ENCODE data around the gene ZNF175.

Gene ZNF175

DNA sequence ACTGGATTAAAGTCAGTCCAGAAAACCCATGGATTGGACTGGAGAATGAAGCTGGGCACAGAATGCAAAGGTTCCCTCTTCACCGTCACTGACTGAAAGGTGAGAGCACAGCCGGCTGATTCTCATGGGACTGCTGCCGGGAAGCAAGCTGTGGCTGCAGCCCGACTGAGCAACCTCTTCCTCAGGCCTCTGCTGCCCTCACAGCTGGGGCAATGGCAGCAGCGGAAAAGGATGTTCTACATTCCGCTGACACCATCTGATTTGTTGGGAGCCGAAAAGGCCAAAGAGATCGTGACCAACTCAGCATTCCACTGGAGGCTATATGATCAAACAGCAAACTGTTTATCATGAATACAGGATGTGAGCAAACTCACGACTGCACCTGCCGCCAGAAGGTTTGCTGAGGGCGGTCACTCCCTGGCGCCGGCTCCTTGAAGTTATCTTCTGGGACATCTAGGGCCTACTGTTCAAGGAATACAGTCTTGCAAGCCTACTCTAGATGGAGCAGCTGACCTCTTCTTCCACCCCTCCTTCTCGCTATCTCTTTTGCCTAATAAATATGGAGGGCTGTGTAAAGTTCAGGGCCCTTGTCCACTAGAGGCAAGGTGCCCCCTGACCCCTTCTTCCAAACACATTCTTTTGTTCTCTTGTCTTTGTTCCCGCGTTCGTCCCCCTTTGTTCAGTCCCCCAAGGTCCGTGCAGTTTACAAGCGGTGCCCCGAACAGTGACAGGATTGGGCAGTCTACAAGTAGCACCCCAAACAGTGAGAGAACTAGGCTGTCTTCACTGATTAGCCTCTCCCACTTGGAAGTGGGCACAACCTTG lies 20.0 kb upstream of the ZNF175 start:
- DNase-seq: no peak

DNA sequence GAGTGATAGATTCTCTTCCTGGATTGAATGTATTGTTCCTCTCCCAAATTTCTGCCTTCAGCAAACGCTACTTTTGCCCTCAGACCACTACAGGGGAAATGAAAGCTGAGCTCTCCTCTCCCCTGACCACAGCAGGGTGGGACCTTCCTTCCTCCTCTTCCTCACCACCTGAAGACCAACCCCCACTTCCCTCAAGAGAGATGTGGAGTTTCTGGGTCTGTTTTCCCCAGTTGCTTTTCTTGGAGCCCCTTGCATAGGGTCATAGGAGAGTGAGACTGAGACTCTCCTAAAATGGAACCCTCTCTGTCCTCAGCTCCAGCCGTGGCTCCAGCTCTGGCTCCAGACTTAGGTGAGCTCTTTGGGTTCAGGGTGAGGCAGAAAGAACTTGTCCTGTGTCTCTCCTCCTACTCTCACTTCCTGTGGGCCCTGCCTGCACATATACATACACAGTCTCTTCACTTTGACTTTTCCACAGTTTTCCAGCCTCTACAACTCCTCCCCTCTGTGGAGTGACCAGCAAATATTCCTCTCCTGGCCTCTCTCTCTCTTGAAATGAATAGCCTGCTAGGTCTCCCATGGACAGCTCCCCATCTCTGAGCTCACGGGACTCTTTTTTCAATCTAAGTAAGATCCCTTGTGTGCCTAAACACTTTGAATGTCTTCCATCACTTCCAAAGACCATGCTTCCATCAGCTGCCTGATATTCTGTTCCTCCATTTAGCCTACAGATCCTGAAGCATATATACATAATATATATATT lies 19.2 kb upstream of the ZNF175 start:
- no peak for DNase-seq

DNA sequence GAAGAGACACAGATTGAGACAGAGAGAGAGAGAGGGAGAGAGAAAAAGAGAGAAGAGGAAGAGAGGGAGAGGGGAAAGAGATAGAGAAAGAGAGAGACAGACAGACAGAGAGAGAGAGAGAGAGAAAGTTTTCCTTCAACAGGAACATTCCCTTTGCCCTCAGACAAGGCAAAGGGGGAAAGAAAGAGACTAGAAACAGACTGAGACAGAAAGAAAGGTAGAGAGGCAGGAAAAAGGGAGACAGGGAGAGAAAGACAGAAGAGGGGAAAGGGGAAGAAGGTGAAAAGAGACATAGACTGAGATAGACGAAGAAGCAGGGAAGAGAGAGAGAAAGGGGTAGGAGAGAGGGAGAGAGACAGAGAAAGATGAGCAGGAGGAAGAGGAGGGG lies 18.5 kb upstream of the ZNF175 start:
- no peak for DNase-seq

DNA sequence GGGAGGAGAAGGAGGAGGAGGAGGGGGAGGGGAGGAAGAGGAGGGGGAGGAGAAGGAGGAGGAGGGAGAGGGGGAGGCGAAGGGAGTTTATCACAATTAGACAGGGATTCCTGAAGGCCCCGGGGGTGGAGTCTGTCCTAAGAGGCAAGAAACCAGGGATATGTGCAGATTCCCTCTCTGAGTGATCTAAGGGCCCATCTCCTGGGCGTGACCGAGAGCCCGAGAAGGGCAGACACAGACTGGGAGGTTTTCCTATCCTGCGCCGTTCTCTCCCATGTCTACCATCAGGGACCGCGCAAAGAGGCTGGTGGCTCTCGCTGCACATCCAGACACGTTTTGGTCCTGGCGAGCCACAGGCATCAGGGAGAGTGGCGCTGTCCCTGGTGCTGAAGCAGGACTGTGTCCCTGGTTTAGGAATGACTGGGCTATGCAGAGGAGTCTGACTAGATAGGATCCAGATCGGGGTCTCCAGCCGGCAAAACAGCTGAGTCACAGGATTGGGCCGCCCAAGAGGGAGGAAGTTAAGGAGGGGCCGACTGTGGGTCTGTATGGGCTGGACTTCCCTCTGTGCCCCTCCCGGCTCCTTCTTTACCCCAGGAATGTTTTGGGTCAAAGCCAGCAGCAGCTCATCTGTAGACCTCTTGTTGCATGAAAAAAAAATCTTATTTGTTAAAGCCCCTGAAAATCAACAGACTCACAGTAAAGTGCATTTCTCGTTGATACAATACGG lies 17.9 kb upstream of the ZNF175 start:
- peak; percentile 78 to 92 (median 88) for DNase-seq

DNA sequence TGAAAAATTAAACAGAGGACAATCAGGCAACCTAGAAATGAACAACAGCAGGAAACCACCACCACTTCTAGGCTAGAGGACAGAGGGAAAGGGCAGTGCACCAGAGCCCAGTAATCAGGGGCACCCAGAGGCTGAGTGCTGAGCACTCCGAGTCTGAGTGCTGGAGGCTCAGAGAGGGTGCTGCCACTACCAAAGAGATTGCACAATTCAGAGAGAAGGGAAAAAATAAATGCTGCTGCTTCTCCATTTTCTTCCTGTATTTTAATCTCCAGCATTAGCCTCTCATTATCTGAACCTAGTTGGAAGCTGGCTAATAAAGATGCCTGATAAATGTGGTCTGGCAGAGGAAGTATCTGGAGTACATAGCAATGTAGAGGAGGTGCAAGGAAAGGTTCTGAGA lies 11.8 kb upstream of the ZNF175 start:
- peak in 2 of 4 experiments; percentile 17 to 24 for DNase-seq

DNA sequence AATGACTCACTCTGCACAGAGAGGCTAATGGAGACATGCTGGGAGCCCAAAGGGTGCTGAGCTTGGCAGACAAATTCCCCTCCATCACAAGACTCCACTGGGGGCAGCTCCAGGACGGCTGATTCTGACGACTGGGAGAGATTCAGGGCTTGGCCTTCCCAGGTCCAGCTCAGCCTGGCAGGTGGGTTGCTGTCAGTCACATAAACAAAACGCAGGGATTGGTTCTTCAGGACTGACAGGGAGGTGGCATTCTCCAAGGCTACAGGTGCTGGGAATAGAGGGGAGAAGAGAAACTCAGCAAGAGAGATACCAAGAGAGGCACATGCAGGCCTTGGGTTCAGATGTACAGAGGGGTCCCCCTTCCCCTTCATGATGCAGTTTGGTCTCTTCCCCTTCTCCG lies 10.7 kb upstream of the ZNF175 start:
- DNase-seq: no peak

DNA sequence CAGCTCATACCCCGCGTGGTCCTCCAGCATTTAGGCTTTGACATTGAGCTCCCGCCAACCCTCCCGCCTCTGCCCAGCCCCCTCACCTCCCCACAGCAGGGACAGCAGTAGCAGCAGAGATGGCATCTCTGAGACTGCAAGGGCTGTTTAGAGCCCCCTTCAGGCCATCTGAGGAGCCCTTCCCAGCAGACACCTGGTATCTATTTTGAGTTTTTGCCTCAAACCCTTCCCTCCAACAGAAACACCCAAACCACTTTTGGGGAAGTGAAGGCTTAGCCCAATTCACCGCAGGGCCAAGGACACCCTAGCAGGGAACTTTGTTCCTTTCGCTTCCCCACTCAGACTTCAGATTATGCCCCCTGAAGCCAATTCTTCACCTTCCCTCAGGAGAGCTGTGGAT lies 6.3 kb upstream of the ZNF175 start:
- peak in 2 of 4 experiments; percentile 45 to 53 for DNase-seq

DNA sequence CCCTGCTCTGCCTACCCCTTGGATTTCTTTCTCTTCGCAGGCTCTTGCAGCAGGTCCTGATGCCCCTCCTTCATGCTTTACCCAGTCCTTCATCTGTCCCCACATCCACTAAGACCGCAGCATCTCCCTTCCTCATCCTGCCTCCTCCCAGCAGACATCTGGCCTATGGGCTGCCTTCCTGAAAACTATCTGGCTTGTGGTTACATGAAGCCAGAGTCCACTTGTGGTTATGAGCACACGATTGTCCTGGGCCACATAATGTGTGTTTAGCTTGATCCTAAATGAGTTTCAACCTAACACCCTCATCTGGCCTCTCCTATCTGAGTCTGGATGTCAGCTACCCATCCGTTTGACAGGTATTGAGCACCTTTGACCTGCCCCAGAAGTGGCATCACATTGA lies 5.5 kb upstream of the ZNF175 start:
- DNase-seq: peak in 2 of 4 experiments; percentile 22 to 25

DNA sequence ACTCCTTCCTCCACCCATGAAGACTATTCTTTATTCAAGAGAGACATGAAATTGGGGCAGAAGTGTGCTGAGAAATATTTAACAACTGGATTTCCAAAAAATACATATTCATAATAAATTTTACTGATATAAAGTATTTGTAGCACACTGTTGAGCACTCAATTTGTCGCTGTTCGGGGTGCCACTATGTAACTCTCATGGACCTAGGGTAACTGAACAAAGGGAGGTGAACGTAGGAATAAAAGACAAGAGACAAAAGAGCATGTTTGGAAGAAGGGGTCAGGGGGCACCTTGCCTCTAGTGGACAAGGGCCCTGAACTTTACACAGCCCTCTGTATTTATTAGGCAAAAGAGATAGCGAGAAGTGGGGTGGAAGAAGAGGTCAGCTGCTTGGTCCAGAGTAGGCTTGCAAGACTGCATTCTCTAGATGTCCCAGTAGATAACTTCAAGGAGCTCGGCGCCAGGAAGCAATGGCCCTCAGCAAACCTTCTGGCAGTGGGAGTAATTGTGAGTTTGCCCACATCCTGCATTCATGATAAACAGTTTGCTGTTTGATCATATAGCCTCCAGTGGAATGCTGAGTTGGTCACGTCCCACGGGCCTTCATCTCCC lies 4.5 kb upstream of the ZNF175 start:
- no peak for DNase-seq

DNA sequence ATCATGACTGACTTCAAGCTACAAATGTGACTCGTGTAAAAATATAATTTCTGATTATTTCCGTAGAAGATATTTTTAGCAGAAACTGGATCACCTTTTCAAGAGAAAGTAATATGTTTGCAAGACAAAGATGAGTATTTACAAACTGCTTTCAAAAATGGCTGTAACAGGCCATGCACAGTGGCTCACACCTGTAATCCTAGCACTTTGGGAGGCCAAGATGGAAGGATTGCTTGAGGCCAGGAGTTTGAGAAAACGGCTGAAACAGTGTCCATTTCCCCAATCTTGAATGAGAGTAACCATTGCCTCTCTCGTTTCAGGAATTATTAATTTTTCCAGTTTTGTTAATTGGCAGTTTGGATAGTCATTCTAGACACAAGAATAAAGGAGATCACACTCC lies 3.5 kb upstream of the ZNF175 start:
- no peak for DNase-seq

DNA sequence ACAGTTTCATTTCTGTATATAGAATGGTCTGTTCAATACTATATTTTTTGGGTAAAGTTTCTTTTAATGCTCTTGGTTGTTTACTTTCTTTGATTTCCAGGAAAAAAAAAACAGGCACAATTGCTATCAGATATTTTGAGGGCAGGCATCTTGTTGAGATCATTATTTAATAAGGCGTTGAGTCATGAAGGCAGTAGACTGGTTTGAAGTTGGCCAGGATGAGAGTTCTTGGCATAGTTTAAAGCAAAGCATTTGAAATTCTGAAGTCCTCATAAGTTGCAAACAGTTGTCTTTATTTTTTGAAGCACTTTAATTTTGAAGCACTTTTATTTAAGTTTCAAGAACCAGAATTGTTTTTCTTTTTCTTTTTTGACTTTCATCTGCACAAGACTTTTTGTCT lies 2.6 kb upstream of the ZNF175 start:
- no peak for DNase-seq

DNA sequence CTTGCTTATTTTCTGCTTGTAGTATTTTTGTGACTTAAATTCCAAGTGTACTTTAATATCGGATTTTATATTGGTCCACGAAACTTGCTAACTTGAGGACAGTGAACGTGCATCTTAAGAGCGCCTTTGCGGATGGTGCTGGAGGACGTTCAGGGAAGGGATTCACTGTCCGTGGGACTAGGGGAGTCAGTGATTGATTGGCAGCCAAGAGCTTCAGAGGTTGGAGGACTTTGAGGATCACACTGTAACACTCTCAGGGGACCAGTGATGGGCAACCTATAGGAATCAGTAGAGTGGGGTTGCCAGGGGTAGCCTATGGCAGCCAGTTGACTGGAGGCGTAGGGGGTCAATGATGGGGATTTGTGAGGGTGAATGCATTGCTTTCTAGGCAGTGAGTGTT lies 516 bp downstream of the ZNF175 start:
- DNase-seq: peak in 1 of 4 experiments; percentile 12

DNA sequence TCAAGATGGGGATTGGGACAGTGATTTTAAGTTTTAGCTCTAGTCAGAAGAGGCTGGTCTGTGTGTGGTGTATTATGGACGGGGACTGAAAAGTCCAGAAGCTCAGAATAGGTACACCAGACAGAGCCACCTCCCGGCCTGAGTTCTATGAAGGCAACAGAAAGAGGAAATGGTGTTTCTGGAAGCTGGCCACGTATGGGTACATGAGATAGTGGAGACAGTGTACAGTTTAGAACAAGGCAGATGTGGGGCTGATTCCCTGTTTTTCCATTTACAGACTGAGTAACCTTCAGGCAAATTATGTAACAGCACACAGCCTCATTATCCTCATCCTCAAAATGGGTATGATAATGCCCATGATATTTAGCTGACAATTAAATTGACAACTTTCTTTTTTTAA lies 1.3 kb downstream of the ZNF175 start:
- peak in 3 of 4 experiments; percentile 35 to 56 (median 46) for DNase-seq

DNA sequence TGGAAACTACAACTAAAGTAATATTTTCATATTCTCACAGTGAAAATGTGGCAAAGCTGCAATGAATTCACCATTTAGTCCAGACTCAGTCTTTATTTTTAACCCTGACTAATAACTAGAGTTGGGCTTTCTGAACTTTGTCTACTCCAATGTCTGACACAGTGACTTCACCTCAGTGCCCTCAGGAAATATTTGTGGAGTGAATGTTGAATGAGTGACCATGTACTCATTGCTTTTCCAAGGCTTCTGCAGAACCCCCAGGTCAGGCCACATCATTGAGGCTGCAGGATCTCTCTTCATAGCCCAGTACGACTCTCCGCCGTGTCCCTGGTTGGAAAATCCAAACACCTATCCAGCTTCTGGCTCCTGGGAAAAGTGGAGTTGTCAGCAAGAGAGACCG lies 1.8 kb downstream of the ZNF175 start:
- DNase-seq: no peak

DNA sequence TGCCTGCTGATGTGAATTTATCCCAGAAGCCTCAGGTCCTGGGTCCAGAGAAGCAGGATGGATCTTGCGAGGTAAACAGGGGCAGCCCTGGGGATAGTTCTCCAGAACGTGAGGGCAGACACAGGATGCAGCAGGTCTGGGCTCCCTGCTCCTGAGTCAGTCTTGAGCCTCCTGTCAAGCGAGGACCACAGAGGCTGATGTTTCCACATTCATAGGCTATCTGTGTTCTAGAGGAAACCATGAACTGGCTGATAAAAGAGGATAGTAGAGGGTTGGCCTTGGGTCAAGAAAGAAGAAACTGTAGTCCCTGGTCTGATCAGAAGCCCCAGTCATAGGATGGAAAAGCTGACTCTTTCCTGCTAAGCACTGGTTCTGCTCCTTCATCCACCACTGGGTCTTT lies 2.2 kb downstream of the ZNF175 start:
- DNase-seq: no peak

DNA sequence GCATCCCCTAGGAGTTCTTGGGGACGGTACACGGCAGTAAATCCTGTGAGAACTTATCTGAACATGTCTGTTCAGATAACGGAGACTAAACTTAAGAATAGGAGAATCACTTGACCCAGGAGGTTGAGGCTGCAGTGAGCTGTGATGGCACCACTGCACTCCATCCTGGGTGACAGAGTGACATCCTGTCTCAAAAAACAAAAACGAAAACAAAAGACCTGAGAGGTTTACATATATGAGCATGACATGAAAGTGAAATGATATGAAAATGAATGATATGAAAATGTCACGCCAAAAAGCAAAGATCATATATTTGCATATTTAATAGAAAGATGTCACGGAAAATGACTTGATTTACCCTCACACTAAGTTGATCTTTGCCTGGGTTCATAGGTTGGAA lies 5.8 kb downstream of the ZNF175 start:
- no peak for DNase-seq

DNA sequence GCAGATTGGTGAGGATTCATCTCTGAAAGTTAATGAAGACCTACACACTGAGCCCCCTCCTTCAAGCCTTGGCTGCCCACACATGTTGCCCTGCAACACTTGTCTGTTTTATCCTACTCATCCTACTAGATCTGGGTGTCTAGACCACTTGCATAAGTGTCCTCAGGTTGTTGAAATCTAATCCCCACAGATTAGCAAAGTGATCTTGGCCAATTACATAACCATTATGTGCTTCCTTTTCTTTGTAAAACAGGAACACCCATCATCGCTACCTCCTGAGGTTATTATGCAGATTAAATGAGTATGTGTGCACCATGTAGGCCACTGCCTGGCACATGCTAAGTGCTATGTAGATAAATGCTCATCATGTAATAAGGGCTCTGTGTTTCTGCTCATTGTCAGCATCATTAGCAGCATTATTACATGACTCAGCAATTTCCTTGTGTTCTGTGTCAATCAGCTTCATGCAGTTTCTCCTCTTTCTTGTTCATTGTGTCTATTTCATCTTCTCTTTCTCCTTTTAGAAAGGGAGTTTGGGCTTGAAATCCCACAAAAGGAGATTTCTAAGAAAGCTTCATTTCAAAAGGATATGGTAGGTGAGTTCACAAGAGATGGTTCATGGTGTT lies 15.1 kb downstream of the ZNF175 start:
- peak in 2 of 4 experiments; percentile 33 for DNase-seq

DNA sequence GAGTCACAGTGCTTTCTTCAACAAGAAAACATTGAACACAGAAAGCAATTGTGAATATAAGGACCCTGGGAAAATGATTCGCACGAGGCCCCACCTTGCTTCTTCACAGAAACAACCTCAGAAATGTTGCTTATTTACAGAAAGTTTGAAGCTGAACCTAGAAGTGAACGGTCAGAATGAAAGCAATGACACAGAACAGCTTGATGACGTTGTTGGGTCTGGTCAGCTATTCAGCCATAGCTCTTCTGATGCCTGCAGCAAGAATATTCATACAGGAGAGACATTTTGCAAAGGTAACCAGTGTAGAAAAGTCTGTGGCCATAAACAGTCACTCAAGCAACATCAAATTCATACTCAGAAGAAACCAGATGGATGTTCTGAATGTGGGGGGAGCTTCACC lies 15.7 kb downstream of the ZNF175 start:
- no peak for DNase-seq

DNA sequence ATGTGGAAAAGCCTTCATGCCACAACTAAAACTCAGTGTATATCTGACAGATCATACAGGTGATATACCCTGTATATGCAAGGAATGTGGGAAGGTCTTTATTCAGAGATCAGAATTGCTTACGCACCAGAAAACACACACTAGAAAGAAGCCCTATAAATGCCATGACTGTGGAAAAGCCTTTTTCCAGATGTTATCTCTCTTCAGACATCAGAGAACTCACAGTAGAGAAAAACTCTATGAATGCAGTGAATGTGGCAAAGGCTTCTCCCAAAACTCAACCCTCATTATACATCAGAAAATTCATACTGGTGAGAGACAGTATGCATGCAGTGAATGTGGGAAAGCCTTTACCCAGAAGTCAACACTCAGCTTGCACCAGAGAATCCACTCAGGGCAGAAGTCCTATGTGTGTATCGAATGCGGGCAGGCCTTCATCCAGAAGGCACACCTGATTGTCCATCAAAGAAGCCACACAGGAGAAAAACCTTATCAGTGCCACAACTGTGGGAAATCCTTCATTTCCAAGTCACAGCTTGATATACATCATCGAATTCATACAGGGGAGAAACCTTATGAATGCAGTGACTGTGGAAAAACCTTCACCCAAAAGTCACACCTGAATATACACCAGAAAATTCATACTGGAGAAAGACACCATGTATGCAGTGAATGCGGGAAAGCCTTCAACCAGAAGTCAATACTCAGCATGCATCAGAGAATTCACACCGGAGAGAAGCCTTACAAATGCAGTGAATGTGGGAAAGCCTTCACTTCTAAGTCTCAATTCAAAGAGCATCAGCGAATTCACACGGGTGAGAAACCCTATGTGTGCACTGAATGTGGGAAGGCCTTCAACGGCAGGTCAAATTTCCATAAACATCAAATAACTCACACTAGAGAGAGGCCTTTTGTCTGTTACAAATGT lies 16.4 kb downstream of the ZNF175 start:
- DNase-seq: no peak

DNA sequence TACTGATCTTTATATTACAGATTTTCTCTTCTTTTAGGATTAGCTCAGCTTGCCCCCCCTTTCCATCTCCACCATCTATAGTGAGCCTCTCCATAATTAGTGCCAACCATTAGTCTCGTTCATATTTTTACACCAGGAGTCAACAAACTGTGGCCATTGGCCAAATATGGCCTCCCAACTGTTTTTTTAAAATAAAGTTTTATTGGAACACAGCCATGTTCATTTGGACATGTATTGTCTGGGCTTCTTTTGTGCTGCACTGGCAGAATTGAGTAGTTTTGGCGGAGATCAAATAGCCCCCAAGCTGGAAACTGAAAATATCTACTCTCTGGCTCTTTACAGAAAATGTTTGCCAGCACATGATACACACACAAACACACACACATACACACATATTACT lies 18.4 kb downstream of the ZNF175 start:
- no peak for DNase-seq

DNA sequence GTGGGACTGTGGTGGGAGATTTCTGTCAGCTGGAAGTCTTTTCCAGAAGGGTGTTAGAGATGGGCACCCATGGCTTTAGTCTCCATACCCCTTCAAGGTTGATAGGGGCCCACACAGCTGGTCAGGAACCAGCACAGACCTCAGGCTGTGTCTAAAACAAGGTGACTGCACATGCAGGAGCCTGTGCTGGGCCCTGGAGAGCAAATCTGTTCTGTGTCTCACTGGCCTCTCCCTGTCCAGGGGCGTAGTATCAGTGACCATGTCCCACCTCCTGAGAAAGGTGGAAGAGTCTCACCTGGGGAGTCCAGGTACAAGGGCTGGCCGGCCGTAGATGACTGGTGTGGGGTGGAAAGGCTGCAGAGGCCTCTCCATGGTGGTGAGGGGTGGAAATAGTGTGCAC lies 19.4 kb downstream of the ZNF175 start:
- DNase-seq: no peak

Measured in suppressor macrophage (primary cell).